AG09309 (cell line): ENCODE measurements around the gene ITGA11.

Experiments
- DNase-seq: peaks from one replicate; pipeline ENCODE4 v3.0.0-alpha.2; 2010; ENCODE audit warnings: low read depth
- H3K4me3 ChIP-seq: 2 replicates; pipeline ENCODE4 v1.5.1; 2011; ENCODE audit warnings: mild to moderate bottlenecking, low read depth, low read length, moderate library complexity; ENCODE audit not compliant: control insufficient read depth
- TF ChIP-seq, protein P1 (sequence below): IDR thresholded peaks from 2 replicates; pipeline ENCODE4 v1.5.1; 2011; ENCODE audit warnings: mild to moderate bottlenecking, low read depth, low read length, inconsistent platforms; ENCODE audit not compliant: insufficient read depth, control insufficient read depth; ENCODE audit errors: missing control alignments

ITGA11 gene

DNA sequence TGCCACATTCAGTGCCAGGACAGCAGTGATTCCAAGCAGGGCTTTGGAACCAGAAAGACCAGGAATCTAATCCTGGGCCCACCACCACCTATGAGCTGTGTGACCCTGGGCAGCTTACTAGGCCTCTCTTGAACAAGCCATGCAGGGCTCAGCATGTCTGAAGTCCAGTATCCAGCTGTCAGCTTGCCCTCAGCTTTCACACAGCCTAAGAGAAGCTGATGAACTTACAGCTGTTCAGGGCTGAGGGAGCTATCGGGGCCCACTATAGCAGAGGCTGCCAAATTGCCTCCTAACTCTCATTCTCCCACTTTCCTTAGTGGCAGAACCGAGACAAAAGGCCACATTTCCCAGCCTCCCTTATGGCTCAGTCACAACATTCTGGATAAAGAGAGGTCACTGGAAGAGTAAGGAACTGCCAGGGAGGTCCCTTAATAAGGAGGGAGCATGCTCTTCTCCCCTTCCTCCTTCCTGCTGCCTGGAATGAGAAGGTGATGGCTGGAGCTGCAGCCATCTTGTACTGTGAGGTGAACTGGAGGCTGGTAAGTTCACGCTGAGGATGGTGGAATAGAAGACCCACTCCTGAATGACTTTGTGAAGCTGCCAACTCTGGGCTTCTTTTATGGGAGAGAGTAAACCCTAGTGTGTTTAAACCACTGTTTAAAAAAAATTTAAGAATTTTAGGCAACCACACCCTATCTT is 120.0 kb downstream of the ITGA11 start:
- DNase-seq, result no peak
- TF ChIP-seq, protein P1, sequence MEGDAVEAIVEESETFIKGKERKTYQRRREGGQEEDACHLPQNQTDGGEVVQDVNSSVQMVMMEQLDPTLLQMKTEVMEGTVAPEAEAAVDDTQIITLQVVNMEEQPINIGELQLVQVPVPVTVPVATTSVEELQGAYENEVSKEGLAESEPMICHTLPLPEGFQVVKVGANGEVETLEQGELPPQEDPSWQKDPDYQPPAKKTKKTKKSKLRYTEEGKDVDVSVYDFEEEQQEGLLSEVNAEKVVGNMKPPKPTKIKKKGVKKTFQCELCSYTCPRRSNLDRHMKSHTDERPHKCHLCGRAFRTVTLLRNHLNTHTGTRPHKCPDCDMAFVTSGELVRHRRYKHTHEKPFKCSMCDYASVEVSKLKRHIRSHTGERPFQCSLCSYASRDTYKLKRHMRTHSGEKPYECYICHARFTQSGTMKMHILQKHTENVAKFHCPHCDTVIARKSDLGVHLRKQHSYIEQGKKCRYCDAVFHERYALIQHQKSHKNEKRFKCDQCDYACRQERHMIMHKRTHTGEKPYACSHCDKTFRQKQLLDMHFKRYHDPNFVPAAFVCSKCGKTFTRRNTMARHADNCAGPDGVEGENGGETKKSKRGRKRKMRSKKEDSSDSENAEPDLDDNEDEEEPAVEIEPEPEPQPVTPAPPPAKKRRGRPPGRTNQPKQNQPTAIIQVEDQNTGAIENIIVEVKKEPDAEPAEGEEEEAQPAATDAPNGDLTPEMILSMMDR, result no peak
- no peak overlapping the region for H3K4me3 ChIP-seq

DNA sequence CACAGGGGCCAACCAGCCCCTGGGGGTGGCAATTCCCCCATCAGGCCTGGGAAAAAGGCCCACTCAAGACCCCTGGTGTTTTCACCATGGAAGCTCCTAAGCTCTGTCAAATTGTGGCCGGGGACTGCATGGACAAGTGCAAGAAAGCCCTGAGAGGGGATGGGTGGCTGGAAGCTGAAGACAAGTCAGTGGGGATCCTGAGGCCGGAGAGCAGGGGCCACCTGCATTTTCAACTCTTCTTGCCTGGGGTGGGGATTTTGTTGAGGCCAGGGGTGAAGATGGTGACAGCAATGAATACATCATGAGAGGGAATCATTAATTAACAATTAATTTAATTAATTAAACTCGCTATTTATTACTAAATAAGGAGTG is 120.5 kb downstream of the ITGA11 start:
- TF ChIP-seq, protein P1, result no peak
- DNase-seq, result no peak
- no peak overlapping the region for H3K4me3 ChIP-seq

DNA sequence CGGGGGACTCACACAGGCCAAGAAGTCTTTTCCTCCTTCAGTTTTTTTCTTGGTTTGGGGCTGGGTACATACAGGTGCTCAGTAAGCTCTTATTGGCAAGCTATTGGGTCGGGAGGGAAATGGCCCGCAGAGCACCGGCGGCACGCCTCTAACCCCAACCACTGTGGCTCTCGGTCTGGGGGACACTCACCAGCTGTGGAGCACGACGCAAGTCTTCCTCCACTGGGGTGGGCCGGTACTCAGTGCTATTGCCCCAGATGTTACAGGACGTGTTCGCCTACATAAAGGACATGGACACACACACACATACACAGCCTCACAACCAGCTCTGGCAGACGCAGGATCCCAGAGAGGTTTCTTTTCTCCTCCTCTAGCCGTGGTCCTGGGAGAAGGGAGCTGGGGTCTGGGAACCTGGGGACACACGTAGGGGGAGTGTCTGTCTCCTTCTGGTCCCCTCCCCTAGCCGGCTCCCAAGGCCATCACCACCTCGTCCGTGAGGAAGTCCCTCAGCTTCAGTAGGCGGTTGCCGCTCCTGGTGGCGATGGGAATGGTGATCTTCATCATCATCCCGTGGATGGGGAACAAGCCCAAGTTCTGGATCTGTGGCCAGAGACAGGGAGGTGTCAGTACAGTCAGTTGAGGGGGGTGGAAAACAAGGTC is 121.0 kb downstream of the ITGA11 start:
- no peak overlapping the region for H3K4me3 ChIP-seq
- TF ChIP-seq, protein P1, result no peak
- DNase-seq, result no peak

DNA sequence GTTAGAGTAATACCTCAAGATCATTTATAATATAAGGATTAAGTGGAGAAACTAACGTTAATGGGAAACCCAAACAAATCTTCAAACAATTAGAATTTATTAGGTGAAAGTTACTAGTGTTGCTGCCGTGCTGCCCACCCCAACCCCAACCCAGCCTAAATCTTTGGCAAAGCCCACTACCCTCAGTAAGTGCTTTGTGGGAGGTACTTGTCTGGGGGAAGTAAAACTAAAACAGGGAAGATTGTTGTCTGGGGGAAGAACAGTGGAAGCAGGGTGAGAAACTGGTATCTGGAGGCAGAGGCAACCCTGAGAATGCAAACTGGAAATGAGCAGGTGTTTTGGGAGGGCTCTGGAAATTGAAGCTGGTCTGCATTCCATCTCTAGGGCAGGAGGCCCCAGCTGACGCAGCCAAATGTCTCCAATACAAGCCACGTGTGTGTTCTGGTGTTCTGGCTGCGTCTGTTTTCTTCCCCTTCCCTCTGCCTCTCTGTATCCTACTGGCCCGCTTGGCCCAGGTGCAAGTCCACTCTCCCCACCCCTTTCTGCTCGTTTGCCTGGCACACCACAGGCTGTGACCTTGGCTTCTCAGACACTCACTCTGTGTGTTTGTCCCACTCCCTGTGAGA is 121.7 kb downstream of the ITGA11 start:
- no peak overlapping the region for H3K4me3 ChIP-seq
- TF ChIP-seq, protein P1, result no peak
- DNase-seq, result no peak

DNA sequence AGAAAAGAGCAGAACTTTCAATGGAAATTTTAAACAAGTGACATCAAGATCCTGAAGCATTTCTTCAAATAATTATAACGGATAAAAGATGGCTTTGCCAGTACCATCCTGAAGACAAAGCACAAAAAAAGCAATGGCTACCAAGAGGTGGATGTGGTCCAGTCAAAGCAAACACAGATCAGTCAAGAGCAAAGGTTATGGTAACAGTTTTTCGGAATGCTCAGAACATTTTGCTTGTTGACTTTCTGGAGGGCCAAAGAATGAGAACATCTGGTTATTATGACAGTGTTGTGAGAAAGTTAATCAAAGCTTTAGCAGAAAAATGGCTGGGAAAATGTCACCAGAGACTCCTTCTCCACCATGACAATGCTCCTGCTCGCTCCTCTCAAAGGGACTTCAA is 122.9 kb downstream of the ITGA11 start:
- DNase-seq, result no peak
- H3K4me3 ChIP-seq, result no peak overlapping the region
- TF ChIP-seq, protein P1, result no peak

DNA sequence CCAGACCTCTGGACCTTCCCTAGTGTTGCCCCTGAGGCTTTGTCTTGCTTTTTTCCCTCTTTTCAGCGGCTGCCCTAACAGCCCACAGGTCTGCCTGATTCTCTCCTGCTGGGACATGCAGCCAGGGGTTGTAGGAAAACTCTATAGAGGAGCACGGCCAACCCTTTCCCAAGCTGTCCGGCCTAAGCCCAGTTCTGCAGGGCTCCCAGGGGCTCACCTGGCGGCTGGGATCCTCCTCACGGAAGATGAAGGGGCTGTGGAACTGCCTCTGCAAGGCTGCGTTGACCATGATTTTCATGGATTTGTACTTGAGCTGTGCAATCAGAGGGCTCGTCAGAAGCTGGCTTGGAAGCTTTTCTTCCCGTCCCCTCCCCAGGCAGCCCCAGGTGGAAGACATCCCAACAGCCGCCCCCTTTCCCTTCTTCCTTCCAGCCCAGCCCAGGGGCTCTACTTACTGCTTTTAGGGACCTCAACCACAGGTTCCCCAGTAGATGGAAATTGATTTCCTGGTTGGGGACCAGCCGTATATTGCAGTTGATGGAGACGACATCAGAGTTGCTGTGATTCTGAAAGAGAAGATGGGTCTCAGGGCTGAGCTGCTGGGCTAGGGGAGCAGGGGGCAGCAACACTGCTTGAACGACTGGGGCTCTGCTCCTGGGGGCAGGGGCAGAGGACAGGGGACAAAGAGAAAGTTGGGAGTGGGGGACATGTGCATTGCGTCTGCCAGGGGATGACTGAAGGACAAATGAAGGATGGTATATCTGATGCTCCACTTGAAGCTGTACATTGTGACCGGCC is 124.6 kb downstream of the ITGA11 start:
- DNase-seq, result no peak
- TF ChIP-seq, protein P1, result no peak
- H3K4me3 ChIP-seq, result no peak overlapping the region
